Measurements from ENCODE around the gene IPCEF1. TPM values are rescaled to one million over a fixed set of nuclear protein-coding genes. Genes with fewer than 3 reads are reported as not detected.

The IPCEF1 gene
- total and polyA plus RNA-seq, 8 donors: 2.4 to 6.9 (median 5.4) TPM

GRCh38 chr6:154319231-154319858, 37.3 kb downstream of the IPCEF1 start:
- no peaks in the 10 kb centered on the region for H3K27me3 ChIP-seq
- intact Hi-C loops (cut with DNase I): no loop called here
- no peak overlapping the region for H3K27ac ChIP-seq
- peak; percentile 35 for ATAC-seq
- TF ChIP-seq CTCF (IDR thresholded peaks at IDR 0.05): no peak
- H3K4me3 ChIP-seq: no peak overlapping the region
- no peaks in the 10 kb centered on the region for H3K36me3 ChIP-seq
- peak in 2 of 4 donors; percentile 39 to 45 for DNase-seq
- H3K9me3 ChIP-seq: no peaks in the 10 kb centered on the region
- H3K4me1 ChIP-seq: peaks cover 0 to 5% of the 10 kb centered on the region in 2 donors

- H3K27me3 ChIP-seq: no peaks in the 10 kb centered on the region
- H3K4me3 ChIP-seq: no peak overlapping the region
- DNase-seq (no peak), ATAC-seq (no peak)
- TF ChIP-seq CTCF (IDR thresholded peaks at IDR 0.05): no peak
- intact Hi-C loops (cut with DNase I): no loop called here
- H3K9me3 ChIP-seq: no peaks in the 10 kb centered on the region
- H3K36me3 ChIP-seq: no peaks in the 10 kb centered on the region
- H3K27ac ChIP-seq: no peak overlapping the region
- H3K4me1 ChIP-seq: peaks cover 0 to 5% of the 10 kb centered on the region in 2 donors
These were observed 37.9 kb downstream of the IPCEF1 start for GRCh38 chr6:154318721-154319120.

GRCh38 chr6:154316131-154316530, 40.5 kb downstream of the IPCEF1 start:
- ATAC-seq: no peak
- H3K36me3 ChIP-seq: no peaks in the 10 kb centered on the region
- no peak overlapping the region for H3K27ac ChIP-seq
- no peak overlapping the region for H3K4me3 ChIP-seq
- H3K27me3 ChIP-seq: no peaks in the 10 kb centered on the region
- no peak for TF ChIP-seq CTCF (IDR thresholded peaks at IDR 0.05)
- DNase-seq: no peak
- H3K9me3 ChIP-seq: no peaks in the 10 kb centered on the region
- peaks cover 0 to 5% of the 10 kb centered on the region in 2 donors for H3K4me1 ChIP-seq
- intact Hi-C loops (cut with DNase I): no loop called here

- no peak for TF ChIP-seq CTCF (IDR thresholded peaks at IDR 0.05)
- Histone ChIP-seq H3K4me1 (peaks cover 0 to 5% of the 10 kb centered on the region in 2 donors), H3K27me3 (no peaks in the 10 kb centered on the region), H3K36me3 (no peaks in the 10 kb centered on the region), H3K27ac (no peak overlapping the region), H3K9me3 (no peaks in the 10 kb centered on the region), H3K4me3 (no peak overlapping the region)
- DNase-seq: no peak
- no peak for ATAC-seq
- intact Hi-C loops (cut with DNase I): no loop called here
These were observed 42.5 kb downstream of the IPCEF1 start for GRCh38 chr6:154314084-154314483.

GRCh38 chr6:154308986-154309385, 47.6 kb downstream of the IPCEF1 start:
- H3K4me3 ChIP-seq: no peak overlapping the region
- intact Hi-C loops (cut with DNase I): no loop called here
- TF ChIP-seq CTCF (IDR thresholded peaks at IDR 0.05): no peak
- H3K9me3 ChIP-seq: no peaks in the 10 kb centered on the region
- no peak overlapping the region for H3K27ac ChIP-seq
- H3K4me1 ChIP-seq: peaks cover 0 to 7% of the 10 kb centered on the region in 2 donors
- H3K36me3 ChIP-seq: no peaks in the 10 kb centered on the region
- no peak for ATAC-seq
- no peak for DNase-seq
- no peaks in the 10 kb centered on the region for H3K27me3 ChIP-seq
